NCI-H1092 (cell line): ENCODE results near the gene PPP1R12B.
"Not testable (repeated sequence)": the region's sequence is repeated elsewhere in the genome, so short reads cannot be mapped to it uniquely, and the experiment has no call there.

Experiments used
- DNase-seq: peaks from one replicate; lab custom pipeline; 2025; lab: John Stamatoyannopoulos, UW

PPP1R12B gene

GRCh38 chr1:202349206-202349928, 868 bp downstream of the PPP1R12B start:
- no peak for DNase-seq

- DNase-seq = no peak
Observed at GRCh38 chr1:202351725-202352124, 3.2 kb downstream of the PPP1R12B start.

GRCh38 chr1:202352583-202353197, 4.2 kb downstream of the PPP1R12B start:
- DNase-seq = not testable (repeated sequence)

- DNase-seq = no peak
Observed at GRCh38 chr1:202355944-202356553, 7.5 kb downstream of the PPP1R12B start.

GRCh38 chr1:202357506-202357905, 9.0 kb downstream of the PPP1R12B start:
- no peak for DNase-seq

- DNase-seq = no peak
Observed at GRCh38 chr1:202361224-202361623, 12.7 kb downstream of the PPP1R12B start.

GRCh38 chr1:202361701-202362100, 13.2 kb downstream of the PPP1R12B start:
- DNase-seq = no peak

GRCh38 chr1:202362212-202362611, 13.7 kb downstream of the PPP1R12B start:
- no peak for DNase-seq

GRCh38 chr1:202365092-202365815, 16.8 kb downstream of the PPP1R12B start:
- no peak for DNase-seq

GRCh38 chr1:202367271-202367670, 18.8 kb downstream of the PPP1R12B start:
- no peak for DNase-seq

GRCh38 chr1:202370906-202371305, 22.4 kb downstream of the PPP1R12B start:
- DNase-seq = not testable (repeated sequence)

- no peak for DNase-seq
Observed at GRCh38 chr1:202374099-202374498, 25.6 kb downstream of the PPP1R12B start.

GRCh38 chr1:202375175-202375574, 26.7 kb downstream of the PPP1R12B start:
- not testable (repeated sequence) for DNase-seq

GRCh38 chr1:202376247-202376646, 27.7 kb downstream of the PPP1R12B start:
- DNase-seq = no peak

GRCh38 chr1:202379884-202380529, 31.5 kb downstream of the PPP1R12B start:
- DNase-seq = not testable (repeated sequence)

- not testable (repeated sequence) for DNase-seq
Observed at GRCh38 chr1:202380535-202380934, 32.0 kb downstream of the PPP1R12B start.

GRCh38 chr1:202381867-202382266, 33.4 kb downstream of the PPP1R12B start:
- DNase-seq = not testable (repeated sequence)

GRCh38 chr1:202395831-202396230, 47.3 kb downstream of the PPP1R12B start:
- DNase-seq = not testable (repeated sequence)

- no peak for DNase-seq
Observed at GRCh38 chr1:202397256-202397655, 48.8 kb downstream of the PPP1R12B start.

GRCh38 chr1:202398439-202398838, 49.9 kb downstream of the PPP1R12B start:
- DNase-seq = not testable (repeated sequence)

GRCh38 chr1:202401771-202402170, 53.3 kb downstream of the PPP1R12B start:
- DNase-seq = not testable (repeated sequence)

- not testable (repeated sequence) for DNase-seq
Observed at GRCh38 chr1:202403381-202403780, 54.9 kb downstream of the PPP1R12B start.
